Osteocyte (in vitro differentiated cells): ENCODE data around the gene INAFM2. TPM values are rescaled to one million over a fixed set of nuclear protein-coding genes. Genes with fewer than 3 reads are reported as not detected.

ENCODE experiments used
- DNase-seq: peaks from one replicate; pipeline ENCODE4 v3.0.0; 2021; ENCODE audit warnings: mixed read lengths; ENCODE audit not compliant: unreplicated experiment; ENCODE audit errors: extremely low spot score
- H3K27ac Mint-ChIP-seq: one replicate; pipeline ENCODE4 v1.8.0; 2021; ENCODE audit warnings: mild to moderate bottlenecking, mixed read lengths; ENCODE audit not compliant: unreplicated experiment
- H3K27me3 Mint-ChIP-seq: one replicate; pipeline ENCODE4 v1.8.0; 2021; ENCODE audit warnings: mixed read lengths; ENCODE audit not compliant: unreplicated experiment
- H3K36me3 Mint-ChIP-seq: one replicate; pipeline ENCODE4 v1.8.0; 2021; ENCODE audit warnings: mixed read lengths; ENCODE audit not compliant: unreplicated experiment
- H3K4me1 Mint-ChIP-seq: one replicate; pipeline ENCODE4 v1.8.0; 2021; ENCODE audit warnings: mixed read lengths; ENCODE audit not compliant: unreplicated experiment
- H3K4me3 Mint-ChIP-seq: one replicate; pipeline ENCODE4 v1.8.0; 2021; ENCODE audit warnings: mild to moderate bottlenecking, moderate library complexity, mixed read lengths; ENCODE audit not compliant: unreplicated experiment
- H3K9me3 Mint-ChIP-seq: one replicate; pipeline ENCODE4 v1.8.0; 2021; ENCODE audit warnings: mixed read lengths; ENCODE audit not compliant: unreplicated experiment
- CTCF ChIP-seq: fragments of 200-600 bp; sonication (generic); IDR thresholded peaks from 2 replicates; pipeline ENCODE4 v1.5.0; 2021; ENCODE audit warnings: antibody characterized with exemption, mild to moderate bottlenecking, moderate library complexity
- total RNA-seq: library from RNA; stranded (reverse); gene quantifications from 2 replicates; pipeline ENCODE4 v1.2.1, GENCODE V29; 2021

INAFM2 gene
- total RNA-seq, 1 donor from 2014 or later = 69.0 TPM

- no peaks in the 10 kb centered on the region for H3K9me3 Mint-ChIP-seq
- H3K27ac Mint-ChIP-seq = no peak overlapping the region
- H3K27me3 Mint-ChIP-seq = no peaks in the 10 kb centered on the region
- no peak for TF ChIP-seq CTCF
- H3K4me3 Mint-ChIP-seq = no peak overlapping the region
- no peaks in the 10 kb centered on the region for H3K36me3 Mint-ChIP-seq
- H3K4me1 Mint-ChIP-seq = peaks cover 28% of the 10 kb centered on the region
- DNase-seq = no peak
Observed at GRCh38 chr15:40352281-40352901, 28.9 kb downstream of the INAFM2 start.

- Mint-ChIP-seq H3K36me3 (no peaks in the 10 kb centered on the region), H3K27me3 (no peaks in the 10 kb centered on the region), H3K4me3 (no peak overlapping the region), H3K27ac (peak overlapping the region; percentile 23), H3K4me1 (peaks cover 33% of the 10 kb centered on the region), H3K9me3 (no peaks in the 10 kb centered on the region)
- TF ChIP-seq CTCF = no peak
- no peak for DNase-seq
Observed at GRCh38 chr15:40353697-40354096, 30.2 kb downstream of the INAFM2 start.

GRCh38 chr15:40354408-40355171, 31.1 kb downstream of the INAFM2 start:
- peak; percentile 62 for TF ChIP-seq CTCF
- no peak overlapping the region for H3K4me3 Mint-ChIP-seq
- H3K27me3 Mint-ChIP-seq = no peaks in the 10 kb centered on the region
- peaks cover 34% of the 10 kb centered on the region for H3K4me1 Mint-ChIP-seq
- peak overlapping the region; percentile 55 for H3K27ac Mint-ChIP-seq
- DNase-seq = no peak
- H3K9me3 Mint-ChIP-seq = no peaks in the 10 kb centered on the region
- no peaks in the 10 kb centered on the region for H3K36me3 Mint-ChIP-seq

- H3K9me3 Mint-ChIP-seq = no peaks in the 10 kb centered on the region
- H3K36me3 Mint-ChIP-seq = no peaks in the 10 kb centered on the region
- H3K27ac Mint-ChIP-seq = no peak overlapping the region
- DNase-seq = no peak
- peaks cover 34% of the 10 kb centered on the region for H3K4me1 Mint-ChIP-seq
- H3K4me3 Mint-ChIP-seq = no peak overlapping the region
- no peak for TF ChIP-seq CTCF
- H3K27me3 Mint-ChIP-seq = peaks cover 6% of the 10 kb centered on the region
Observed at GRCh38 chr15:40355976-40356585, 32.6 kb downstream of the INAFM2 start.

GRCh38 chr15:40357246-40357645, 33.8 kb downstream of the INAFM2 start:
- DNase-seq = no peak

More at GRCh38 chr15:40357246-40357645, 33.8 kb downstream of the INAFM2 start:
- Mint-ChIP-seq H3K36me3 (no peaks in the 10 kb centered on the region), H3K9me3 (no peaks in the 10 kb centered on the region), H3K27me3 (peaks cover 6% of the 10 kb centered on the region), H3K4me3 (peak overlapping the region; percentile 69), H3K4me1 (peaks cover 34% of the 10 kb centered on the region), H3K27ac (no peak overlapping the region)
- TF ChIP-seq CTCF = no peak
